ENCODE measurements around the gene CRIM1.

GRCh38 chr2:36561237-36561944 lies 205.8 kb downstream of the CRIM1 start:
- TF ChIP-seq CTCF (IDR thresholded peaks at IDR 0.05; ENCODE audit: low read depth, low read length, missing input control) = no peak
- TF ChIP-seq REST (IDR thresholded peaks at IDR 0.05) = no peak
- no peak for TF ChIP-seq MAX (IDR thresholded peaks at IDR 0.05)
- TF ChIP-seq YY1 (IDR thresholded peaks at IDR 0.05) = peak; percentile 30
- no peak for TF ChIP-seq RAD21 (IDR thresholded peaks at IDR 0.05)
- TF ChIP-seq ATF3 (IDR thresholded peaks at IDR 0.05) = no peak
- TF ChIP-seq NR2F2 (IDR thresholded peaks at IDR 0.05) = no peak
- TF ChIP-seq TAF1 (conservative IDR thresholded peaks at IDR 0.05) = no peak
